ENCODE data around the gene TEX50. TPM values are rescaled to one million over a fixed set of nuclear protein-coding genes. Genes with fewer than 3 reads are reported as not detected.
"Not testable (repeated sequence)": the region's sequence is repeated elsewhere in the genome, so short reads cannot be mapped to it uniquely, and the experiment has no call there.

Gene TEX50, protein sequence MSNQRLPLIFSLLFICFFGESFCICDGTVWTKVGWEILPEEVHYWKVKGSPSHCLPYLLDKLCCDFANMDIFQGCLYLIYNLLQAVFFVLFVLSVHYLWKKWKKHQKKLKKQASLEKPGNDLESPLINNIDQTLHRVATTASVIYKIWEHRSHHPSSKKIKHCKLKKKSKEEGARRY
- total RNA-seq (2022) (not detected in 2 replicates), Bru-seq, nascent RNA (not detected), BruChase-seq, experiment 1, labeled RNA remaining after a 6-hour chase (not detected), BruChase-seq, experiment 2, labeled RNA remaining after a 2-hour chase (not detected)
- long read RNA-seq = 0 reads

DNA sequence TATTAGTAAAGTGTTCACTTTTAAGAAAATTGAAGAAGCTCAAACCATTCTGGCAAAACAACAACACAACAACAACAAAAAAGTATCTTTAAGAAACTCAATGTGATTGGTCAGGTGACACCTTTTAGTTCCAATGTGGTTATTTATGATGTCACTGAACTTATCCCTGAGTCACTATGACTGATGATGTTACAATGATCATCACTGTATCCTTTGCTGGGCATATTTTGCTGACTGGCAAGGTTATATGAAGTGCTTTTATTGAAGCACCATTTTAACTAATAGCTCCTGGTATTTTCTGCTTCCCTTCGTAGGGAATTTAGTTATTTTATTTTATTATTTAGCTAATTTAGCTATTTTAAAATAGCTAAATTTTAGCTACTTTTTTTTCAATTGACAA, at the start of gene TEX50:
Gene TEX50, plus strand, starts transcription at position 223 of the 400 bp plus-strand sequence. CDS start 184 bp downstream, outside the sequence.
- no TSS peak for BruUV-seq (replicated peaks)
- POLR2A ChIA-PET = interaction anchor here (0.6 to 2.0 kb wide), 2 partner anchors 152 to 157 kb away, joined by 3 to 13 read pairs; partner anchors contain the start of gene PRDX6
- peak within 1 kb of the TSS; percentile 49 for H3K27ac Mint-ChIP-seq (ENCODE audit: low read depth, unreplicated experiment)
- TF ChIP-seq, protein P1, sequence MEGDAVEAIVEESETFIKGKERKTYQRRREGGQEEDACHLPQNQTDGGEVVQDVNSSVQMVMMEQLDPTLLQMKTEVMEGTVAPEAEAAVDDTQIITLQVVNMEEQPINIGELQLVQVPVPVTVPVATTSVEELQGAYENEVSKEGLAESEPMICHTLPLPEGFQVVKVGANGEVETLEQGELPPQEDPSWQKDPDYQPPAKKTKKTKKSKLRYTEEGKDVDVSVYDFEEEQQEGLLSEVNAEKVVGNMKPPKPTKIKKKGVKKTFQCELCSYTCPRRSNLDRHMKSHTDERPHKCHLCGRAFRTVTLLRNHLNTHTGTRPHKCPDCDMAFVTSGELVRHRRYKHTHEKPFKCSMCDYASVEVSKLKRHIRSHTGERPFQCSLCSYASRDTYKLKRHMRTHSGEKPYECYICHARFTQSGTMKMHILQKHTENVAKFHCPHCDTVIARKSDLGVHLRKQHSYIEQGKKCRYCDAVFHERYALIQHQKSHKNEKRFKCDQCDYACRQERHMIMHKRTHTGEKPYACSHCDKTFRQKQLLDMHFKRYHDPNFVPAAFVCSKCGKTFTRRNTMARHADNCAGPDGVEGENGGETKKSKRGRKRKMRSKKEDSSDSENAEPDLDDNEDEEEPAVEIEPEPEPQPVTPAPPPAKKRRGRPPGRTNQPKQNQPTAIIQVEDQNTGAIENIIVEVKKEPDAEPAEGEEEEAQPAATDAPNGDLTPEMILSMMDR (IDR thresholded peaks at IDR 0.05; ENCODE audit: unreplicated experiment) = no peak
- no peaks in the 10 kb centered on the region for H3K36me3 Mint-ChIP-seq (ENCODE audit: insufficient read depth, unreplicated experiment)
- no peaks in the 10 kb centered on the region for H3K4me1 Mint-ChIP-seq (ENCODE audit: insufficient read depth, unreplicated experiment)
- H3K4me3 Mint-ChIP-seq (ENCODE audit: unreplicated experiment) = no peak within 1 kb of the TSS
- H3K27me3 Mint-ChIP-seq (ENCODE audit: insufficient read depth, unreplicated experiment) = no peaks in the 10 kb centered on the region
- peaks cover 33% of the 10 kb centered on the region for H3K9me3 Mint-ChIP-seq (ENCODE audit: unreplicated experiment)
- CTCF ChIA-PET = interaction anchor here (1.2 to 1.8 kb wide), 2 partner anchors 10 to 204 kb away, joined by 3 to 8 read pairs; no protein-coding TSS in a partner anchor
- DNase-seq (ENCODE audit: unreplicated experiment) = no peak
- intact Hi-C loops (cut with micrococcal nuclease) = no loop called here

DNA sequence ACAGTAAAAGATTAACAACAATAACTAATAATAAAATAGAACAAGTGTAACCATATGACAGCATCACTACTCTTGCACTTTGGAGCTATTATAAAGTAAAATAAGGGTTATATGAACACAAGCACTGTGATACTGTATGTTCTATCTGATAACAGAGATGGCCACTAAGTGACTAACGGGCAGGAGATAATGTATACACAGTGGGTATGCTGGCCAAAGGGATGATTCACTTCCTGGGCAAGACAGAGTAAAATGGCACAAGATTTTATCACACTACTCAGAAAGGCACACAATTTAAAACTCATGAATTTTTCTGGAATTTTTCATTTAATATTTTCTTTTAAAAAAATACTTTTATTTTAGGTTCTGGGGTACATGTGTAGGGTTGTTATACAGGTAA, 44.6 kb upstream of the TEX50 start:
- Mint-ChIP-seq H3K4me3 (ENCODE audit: unreplicated experiment) (no peak overlapping the region), H3K27ac (ENCODE audit: low read depth, unreplicated experiment) (no peak overlapping the region), H3K9me3 (ENCODE audit: unreplicated experiment) (no peaks in the 10 kb centered on the region), H3K4me1 (ENCODE audit: insufficient read depth, unreplicated experiment) (no peaks in the 10 kb centered on the region), H3K27me3 (ENCODE audit: insufficient read depth, unreplicated experiment) (no peaks in the 10 kb centered on the region), H3K36me3 (ENCODE audit: insufficient read depth, unreplicated experiment) (no peaks in the 10 kb centered on the region)
- TF ChIP-seq, protein P1 (IDR thresholded peaks at IDR 0.05; ENCODE audit: unreplicated experiment) = no peak
- BruUV-seq (replicated peaks) = no TSS peak
- DNase-seq (ENCODE audit: unreplicated experiment) = peak; percentile 61
- intact Hi-C loops (cut with micrococcal nuclease) = no loop called here
- POLR2A ChIA-PET = no interaction called here
- CTCF ChIA-PET = no interaction called here

DNA sequence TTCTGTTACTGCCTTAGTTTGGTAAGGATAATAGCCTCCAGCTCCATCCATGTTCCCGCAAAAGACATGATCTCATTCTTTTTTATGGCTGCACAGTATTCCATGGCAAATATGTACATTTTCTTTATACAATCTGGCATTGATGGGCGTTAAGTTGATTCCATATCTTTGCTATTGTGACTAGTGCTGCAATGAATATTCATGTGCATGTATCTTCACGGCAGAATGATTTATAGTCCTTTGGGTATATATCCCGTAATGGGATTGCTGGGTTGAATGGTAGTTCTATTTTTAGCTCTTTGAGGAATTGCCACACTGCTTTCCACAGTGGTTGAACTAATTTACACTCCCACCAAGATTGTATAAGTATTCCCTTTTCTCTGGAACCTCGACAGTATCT, 44.0 kb upstream of the TEX50 start:
- H3K27me3 Mint-ChIP-seq (ENCODE audit: insufficient read depth, unreplicated experiment); H3K36me3 Mint-ChIP-seq (ENCODE audit: insufficient read depth, unreplicated experiment); intact Hi-C loops (cut with micrococcal nuclease); H3K4me1 Mint-ChIP-seq (ENCODE audit: insufficient read depth, unreplicated experiment); DNase-seq (ENCODE audit: unreplicated experiment); H3K9me3 Mint-ChIP-seq (ENCODE audit: unreplicated experiment); H3K4me3 Mint-ChIP-seq (ENCODE audit: unreplicated experiment); H3K27ac Mint-ChIP-seq (ENCODE audit: low read depth, unreplicated experiment); BruUV-seq (replicated peaks): not testable (repeated sequence)
- POLR2A ChIA-PET = interaction anchor here (1.0 kb wide), 1 partner anchor 9 kb away, joined by 3 read pairs; no protein-coding TSS in a partner anchor
- CTCF ChIA-PET = interaction anchor here (0.7 to 1.1 kb wide), 2 partner anchors 19 to 60 kb away, joined by 3 to 7 read pairs; no protein-coding TSS in a partner anchor

DNA sequence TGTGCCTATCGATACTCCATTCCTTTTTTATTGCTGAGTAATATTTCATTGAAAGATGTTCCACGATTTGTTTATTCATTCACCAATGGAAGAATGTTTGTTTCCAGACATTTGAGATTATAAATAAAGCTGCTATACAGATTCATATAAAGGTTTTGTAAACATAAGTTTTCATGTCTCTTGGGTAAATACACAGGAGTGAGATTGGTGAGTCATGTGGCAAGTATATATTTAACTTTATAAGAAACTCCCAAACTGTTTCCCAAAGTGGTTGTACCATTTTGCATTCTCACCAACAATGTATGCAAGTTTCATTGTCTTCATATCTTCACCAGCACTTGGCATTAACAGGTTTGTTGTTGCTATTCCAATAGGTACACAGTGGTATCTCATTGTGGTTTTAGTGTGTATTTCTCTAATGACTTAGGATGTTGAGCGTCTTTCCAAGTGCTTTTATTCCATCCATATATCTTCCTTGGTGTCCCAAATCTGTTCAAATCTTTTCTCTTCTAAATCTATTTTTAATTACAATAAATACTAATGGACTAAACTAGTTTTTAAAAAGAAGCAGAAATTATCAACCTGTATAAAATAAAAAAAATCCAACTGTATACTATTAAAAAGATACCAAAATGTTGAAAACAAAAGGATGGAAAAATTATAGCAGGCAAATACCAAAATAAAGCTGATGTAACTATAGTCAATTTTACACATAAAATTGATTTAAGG, 38.9 kb upstream of the TEX50 start:
- intact Hi-C loops (cut with micrococcal nuclease) = no loop called here
- no TSS peak for BruUV-seq (replicated peaks)
- peaks cover 7% of the 10 kb centered on the region for H3K9me3 Mint-ChIP-seq (ENCODE audit: unreplicated experiment)

More for the DNA sequence above, 38.9 kb upstream of the TEX50 start:
- TF ChIP-seq, protein P1 (IDR thresholded peaks at IDR 0.05; ENCODE audit: unreplicated experiment) = no peak
- no peak overlapping the region for H3K4me3 Mint-ChIP-seq (ENCODE audit: unreplicated experiment)
- no peak for DNase-seq (ENCODE audit: unreplicated experiment)
- no peaks in the 10 kb centered on the region for H3K4me1 Mint-ChIP-seq (ENCODE audit: insufficient read depth, unreplicated experiment)
- CTCF ChIA-PET = interaction anchor here (0.7 kb wide), 1 partner anchor 57 kb away, joined by 3 read pairs; no protein-coding TSS in a partner anchor
- POLR2A ChIA-PET = no interaction called here
- H3K36me3 Mint-ChIP-seq (ENCODE audit: insufficient read depth, unreplicated experiment) = no peaks in the 10 kb centered on the region
- H3K27ac Mint-ChIP-seq (ENCODE audit: low read depth, unreplicated experiment) = no peak overlapping the region
- H3K27me3 Mint-ChIP-seq (ENCODE audit: insufficient read depth, unreplicated experiment) = no peaks in the 10 kb centered on the region

Measured in MCF 10A (cell line).